ENCODE results near the gene RNU5B-1.

The RNU5B-1 gene

DNA sequence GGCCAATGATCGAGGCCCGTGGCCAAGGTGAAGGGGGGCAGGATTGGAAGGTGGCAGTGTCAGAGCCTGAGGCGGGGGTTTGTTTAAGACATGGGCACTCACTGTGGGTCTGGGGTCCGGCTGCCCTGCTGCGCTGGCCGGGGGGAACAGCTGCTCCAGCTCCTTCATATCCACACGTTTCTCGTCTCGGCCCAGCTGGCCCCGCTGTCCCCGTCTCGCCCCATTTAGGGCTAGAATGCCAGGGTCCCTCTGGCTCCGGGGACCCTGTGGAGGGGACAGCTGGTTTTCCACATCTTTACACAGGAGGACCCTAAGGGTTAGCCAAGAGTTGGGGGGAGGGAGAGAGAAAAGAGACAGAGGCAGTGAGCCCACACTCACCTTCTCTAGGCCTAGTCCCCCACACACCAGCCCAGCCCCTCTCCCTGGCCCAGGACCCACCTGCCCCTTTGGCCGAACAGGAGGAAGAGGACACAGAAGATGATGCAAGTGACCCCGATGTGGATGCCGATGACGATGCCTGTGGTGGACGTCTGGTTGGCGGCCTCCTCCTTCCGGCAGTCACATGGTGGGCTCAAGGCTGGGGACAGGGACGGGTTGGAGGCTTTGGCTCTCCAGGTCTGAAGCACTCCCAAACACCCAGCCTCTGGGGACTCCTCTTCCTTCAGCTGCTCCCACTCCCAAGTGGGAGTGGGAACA, 25.0 kb downstream of the RNU5B-1 start:
- FAIRE-seq: no peak

DNA sequence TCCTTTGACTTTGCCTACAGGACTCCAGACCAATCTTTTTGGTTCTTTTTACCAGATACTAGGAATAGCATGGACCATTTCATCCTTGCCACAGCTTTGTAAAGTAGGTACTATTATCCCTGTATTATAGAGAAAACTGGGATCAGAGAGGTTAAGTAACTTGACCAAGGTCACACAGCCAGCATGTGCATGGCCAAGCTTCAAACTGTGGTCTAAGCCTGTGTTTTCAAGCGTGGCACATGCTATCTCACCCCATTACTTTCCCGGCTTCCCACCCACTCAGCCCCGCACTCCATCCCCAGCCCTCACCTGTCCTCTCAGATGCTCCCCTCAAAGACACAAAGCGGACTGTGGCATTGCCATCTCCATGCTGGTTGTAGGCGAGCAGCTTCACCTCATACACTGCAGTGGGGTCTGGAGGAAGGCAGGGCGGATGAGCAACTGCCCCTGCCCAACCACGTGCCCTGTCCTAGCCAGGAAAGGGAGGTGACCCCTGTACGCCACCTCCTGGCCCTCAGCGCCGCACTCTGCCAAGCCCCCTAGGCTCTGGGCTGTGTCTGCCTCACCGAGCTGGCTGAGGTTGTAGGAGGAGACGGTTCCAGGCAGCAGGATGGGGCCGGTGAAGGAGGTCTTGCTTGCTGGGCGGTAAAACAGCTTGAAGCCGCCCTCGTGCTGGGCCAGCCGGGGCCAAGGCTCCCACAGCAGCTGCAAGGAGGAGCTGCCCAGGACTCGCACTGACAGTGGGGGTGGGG, 25.7 kb downstream of the RNU5B-1 start:
- FAIRE-seq: no peak

DNA sequence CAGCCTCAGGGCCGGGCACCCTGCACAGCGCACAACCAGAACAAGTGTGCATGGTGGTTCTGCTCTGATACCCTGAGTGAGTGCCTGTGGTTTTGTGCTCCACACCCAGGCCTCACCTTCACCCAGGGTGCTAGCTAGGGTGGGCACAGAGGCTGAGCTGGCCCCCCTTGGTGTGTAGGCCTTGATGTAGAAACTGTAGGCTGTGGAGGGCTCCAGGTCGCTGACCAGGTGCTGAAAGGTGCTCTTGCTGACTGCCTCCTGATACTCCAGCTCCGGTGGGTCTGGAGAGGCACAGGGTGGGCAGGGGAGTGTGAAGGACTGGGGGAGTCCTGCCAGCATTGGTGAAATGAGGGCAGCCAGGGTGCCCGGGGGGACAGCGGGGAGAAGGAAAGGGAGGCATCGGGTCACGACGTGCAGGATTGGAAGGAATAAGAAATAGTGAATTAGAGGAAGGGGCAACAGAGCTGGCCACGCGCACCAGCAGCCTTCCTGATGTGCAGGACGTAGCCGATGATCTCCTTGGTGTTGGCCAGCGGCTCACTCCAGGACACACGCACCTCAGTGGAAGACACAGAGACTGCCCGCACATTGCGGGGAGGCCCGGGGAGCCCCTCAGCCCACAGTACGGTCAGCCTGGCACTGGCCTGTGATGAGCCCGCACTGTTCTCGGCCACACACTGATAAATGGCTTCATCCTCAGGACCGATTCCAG, 26.6 kb downstream of the RNU5B-1 start:
- FAIRE-seq: no peak

DNA sequence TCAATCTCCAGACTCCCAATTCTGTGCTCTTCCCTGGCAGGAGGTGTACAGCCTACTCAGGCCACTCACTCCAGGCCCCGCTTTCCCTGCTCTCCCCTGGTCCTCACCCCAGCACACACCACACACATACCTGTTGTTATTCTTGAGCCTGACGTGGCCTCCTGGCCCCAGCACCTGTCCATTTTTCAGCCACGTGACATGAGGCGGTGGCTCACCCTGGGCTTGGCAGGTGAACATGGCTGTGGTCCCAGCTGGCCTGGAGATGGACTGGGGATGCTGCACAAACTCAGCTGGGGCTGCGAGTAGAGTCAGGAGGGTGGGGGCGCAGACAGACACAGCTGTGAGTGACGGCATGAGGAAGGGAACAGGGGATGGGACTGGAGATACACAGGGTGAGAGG, 27.3 kb downstream of the RNU5B-1 start:
- no peak for FAIRE-seq

DNA sequence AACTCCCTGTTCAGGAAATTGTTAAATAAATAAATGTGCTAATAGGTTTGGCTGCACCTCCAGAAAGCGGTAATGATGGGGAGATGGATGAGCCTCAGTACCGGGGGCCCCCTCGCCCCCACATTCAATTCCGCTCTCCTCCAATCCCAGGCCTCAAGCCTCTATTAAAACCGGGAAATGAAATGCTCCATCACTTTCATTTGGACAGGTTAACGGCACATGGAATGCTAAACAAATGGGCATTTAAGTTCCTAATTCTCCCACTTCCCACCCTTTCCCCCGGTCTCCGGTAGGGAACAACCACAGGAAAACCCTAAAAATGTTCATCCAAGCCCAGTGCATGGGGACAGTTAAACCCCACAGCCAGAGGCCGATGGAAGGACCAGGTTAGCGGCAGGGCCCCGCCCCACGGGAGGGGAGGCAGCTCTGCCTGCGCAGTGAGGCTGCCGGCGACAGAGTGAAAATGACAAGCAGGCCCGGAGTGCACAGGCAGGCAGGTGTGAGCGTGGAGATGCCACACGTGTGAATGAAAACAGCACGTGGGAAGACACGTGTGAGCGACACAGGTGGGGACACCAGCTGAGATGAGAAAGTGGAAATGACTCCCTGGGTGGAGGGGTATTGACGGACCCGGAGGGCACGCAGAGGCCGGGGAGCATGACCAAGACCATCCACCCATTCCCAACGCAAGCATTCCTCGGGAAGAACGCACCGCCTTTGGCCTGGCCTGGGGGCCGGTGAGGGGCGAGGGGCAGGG, 28.1 kb downstream of the RNU5B-1 start:
- FAIRE-seq: no peak

DNA sequence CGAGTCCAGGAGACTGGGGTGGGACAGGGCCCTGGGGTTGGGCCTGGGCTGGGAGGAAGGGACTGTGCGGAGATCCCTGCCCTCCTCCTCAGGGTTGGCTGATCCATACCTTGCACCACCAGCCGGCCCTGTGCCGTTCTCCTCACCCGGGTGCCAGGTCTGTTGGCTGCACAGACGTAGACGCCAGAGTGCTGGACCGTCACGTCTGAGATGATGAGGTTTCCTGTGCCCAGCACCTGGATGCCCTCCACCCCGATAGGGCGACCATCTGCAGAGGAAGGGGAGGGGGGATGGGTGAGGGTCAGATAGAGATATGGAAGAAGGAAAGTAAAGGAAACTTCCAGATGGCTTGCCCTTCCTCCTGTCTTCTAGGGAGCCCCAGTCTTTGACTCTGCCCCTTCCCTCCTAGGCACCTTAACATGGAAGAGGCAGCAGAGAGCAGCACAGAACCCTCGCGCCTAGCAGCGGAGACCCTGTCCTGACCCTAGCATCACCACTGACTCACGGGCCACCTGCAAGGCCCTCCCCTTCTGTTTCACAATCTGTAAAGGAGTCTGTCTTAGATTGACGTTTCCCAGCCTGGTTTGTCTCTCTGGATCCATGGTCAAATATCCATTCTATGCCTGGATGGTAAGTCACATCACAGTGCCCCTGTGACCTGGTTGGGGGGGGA, 28.8 kb downstream of the RNU5B-1 start:
- FAIRE-seq: no peak

DNA sequence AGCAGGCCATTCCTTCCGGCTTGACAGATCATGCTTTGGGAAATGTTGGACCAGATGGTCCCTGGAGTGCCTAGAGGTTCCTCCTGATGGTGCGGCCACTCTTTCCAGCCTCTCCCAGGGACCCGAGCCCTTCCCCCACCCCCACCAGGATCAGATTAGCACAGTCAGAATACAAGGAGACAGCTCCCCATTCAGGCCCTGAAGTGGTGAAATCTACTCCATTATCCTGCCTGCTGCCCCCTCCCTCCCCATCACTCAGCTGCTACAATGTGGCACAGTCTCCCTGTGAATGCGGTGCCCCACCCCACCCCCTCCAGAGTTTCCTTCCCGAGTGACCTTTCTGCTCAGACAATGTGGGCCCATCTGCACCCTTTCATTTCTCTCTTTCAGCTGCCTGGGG, 29.4 kb downstream of the RNU5B-1 start:
- FAIRE-seq: no peak

DNA sequence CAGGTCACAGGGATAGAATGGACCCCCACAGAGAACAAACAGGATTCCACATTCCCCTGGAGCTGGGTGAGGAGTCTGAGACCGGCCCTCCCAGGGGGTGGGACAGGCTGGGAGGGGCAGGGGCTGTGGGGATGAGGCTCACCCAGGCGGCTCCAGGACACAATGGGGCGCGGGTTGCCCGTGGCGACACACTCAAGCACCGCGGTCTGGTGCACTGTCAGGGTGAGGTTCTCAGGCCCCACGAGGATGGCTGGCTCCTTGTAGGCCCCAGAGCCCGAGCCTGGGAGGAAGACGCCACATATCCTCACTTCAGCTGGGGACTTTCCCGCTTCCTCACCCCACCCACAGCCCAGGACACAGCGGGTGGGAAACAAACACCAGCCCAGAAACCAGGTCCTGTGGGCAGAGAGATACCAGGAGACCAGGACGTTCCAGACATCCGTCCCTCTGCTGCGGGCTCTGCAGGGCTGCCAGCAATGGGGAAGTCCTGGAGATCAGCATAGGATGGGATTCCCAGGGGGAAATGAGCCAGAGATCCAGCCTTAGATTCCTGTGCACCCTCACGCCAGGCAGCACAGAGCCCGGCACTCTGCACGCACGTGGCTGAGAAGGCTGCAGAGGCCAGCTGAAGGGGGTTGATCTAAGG, 30.2 kb downstream of the RNU5B-1 start:
- FAIRE-seq: no peak

DNA sequence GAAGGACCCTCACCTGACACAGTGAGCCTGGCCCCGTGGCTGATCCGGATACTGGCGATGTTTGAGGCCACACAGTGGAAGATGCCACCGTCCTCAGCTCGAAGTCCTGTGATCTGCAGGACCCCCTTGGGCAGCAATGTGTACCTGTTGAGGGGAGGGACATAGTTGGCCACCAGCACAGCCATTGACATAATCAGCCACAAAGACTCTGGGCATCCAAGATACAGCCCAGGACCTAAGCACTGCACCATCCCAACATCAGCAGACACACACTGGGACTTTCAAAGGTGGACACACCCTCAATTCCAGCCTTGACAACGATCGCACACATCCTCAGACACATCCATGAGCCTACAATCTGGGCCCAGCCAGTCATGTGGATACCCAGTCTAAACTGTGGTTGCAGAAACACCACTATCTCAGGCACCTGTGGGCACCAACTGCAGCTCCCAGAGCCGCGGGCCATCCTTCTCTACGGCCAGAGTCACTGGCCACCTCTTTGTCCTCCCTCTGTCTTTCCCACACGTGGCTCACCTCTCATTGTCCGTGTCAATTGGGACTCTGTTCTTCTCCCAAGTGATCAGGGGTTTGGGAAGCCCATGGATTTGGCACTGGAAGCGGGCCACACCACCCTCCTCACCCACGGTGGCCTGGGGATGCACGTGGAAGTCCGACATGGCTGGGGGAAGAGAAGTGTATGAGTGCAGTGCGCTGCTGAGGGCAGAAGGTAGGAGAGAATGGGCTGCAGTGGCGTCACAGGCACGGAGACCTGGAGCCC, 31.0 kb downstream of the RNU5B-1 start:
- FAIRE-seq: no peak

DNA sequence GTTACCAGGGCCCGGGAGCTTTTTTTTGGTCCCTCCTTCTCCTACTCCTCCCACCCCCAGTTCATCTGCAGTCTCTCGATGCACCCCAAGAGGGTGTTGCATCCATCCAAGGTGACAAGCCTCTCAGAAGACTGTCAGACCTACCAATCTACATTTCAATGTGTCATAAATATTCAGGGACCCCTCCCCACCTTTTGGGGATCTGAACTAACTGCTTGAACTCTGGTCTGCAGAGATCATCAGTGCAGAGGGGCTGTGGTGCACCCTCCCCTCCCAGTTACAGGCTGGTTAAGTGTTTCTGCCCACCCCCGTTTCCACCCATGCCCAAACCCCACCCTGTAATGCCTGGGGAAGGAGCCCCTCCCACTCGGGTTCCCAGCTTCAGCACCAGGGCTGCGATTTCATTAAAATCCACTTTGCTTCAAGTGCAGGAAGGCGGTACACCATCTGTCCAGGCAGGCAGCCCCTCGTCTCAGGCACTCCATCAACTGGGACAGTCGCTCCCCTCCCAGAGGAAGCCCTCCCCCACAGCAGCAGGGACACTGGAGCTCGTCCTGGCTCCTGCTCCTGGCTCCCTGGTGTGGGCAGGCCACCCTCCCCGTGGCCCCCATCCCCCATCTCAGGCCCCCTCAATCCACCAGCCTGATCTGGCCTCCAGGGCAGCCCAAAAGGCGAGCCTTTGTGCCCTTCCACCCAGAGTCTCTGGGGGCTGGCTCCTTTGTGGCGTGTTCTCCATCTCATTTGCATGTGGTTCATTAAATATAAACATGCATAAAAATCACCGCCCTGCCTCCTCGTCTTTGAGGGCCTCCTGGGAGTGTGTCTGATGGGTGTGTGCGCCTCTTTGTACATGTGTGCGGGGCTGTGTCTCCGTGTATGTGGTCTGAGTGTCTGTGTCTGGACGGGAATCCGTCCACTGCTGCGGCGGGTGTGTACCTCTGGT, 32.3 kb downstream of the RNU5B-1 start:
- FAIRE-seq: no peak

DNA sequence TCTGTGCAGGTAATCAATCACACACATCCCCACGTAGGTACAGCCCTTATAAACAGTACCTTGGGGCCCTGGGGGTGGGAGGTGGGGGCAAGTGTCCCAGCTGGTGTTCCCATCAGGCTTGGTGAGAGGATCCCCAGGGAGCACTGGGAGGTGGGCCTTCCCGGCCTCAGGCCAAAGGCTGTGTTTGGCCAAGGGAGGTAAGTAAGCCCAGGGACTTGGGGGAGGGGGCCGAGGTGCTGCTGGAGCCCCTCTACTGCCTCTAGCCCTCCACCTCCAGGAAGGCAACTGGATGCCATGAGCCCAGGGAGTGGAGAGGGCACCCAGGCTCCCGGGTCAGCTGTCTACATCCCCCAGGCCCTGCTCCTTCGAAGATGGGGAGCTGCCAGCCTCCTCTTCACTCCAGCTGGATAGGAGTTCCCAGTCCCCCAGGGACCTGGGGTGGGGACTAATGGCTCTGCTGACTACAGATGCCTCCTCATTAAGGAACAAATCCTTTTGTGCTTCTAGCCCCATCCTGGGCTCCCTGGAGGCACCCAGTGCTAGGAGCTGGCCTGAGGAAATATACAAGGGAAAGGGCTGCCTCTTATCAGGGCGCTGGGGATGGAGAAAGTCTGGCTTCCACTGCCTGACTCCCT, 33.1 kb downstream of the RNU5B-1 start:
- no peak for FAIRE-seq

DNA sequence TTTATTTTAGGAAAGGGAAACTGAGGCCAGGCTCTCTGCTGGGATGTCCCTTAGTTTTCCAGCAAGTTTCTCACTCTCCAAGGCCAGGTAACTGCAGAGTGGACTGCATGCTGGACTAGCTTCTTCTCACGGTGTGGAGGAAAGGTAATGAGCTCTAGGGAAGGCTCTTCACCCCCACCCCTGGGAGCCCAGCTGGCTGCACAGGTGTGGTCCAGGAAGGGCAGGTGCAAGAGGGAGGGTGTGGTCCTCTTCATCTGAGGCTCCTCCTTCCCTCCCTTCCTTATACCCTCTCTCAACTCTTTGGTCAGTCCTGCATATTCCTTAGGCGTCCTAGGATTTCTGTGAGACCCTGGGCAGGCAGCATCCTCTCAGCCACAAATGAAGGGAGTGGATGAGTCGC, 33.9 kb downstream of the RNU5B-1 start:
- no peak for FAIRE-seq

DNA sequence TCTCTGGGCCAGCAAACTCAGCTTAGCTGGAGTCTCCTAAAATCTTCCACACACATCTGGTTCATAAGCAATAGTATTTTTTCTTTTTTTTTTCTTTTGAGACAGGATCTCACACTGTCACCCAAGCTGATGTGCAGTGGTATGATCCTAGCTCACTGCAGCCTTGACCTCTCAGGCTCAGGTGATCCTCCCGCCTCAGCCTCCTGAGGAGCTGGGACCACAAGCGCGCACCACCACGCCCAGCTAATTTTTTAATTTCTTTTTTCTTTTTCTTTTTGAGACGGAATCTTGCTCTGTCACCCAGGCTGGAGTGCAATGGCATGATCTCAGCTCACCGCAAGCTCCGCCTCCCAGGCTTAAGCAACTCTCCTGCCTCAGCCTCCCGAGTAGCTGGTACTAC, 34.3 kb downstream of the RNU5B-1 start:
- no peak for FAIRE-seq

DNA sequence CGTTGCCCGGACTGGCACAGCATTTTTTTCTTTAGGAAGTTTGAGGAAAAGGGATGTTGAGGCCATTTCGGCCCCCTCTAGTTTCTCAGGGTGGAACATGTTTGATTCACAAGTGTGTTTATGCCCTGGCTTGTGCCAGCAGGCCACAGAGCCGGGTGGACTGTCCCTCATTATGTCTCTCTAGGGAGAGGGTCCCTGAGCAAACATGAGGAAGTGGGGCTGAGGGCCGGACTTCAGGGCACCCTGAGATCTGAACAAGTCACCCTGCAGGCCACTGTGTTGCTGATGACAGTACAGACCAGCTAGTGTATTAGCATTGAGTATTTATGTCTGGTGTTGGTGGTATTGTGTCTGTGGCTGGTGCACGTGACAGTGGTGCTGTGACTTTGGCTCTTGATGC, 34.9 kb downstream of the RNU5B-1 start:
- FAIRE-seq: no peak

DNA sequence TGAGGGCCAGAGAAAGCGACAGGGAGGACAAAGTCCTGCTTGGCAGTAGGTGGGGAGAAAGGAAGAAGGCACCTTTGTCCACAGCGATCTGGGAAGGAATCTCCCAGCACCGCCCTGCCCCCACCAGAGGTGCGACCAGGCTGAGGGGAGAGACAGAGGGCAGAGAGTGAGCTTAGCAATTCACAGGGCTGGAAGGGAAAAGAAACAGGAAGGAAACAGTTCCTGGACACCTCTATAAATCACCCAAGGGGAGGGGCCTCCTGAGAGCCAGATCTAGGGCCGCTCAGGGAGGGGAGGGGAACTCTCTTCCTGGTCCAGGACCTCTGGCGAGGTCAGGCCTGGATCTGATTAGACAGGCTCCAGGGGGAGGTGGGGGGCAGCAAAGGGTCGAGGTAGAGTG, 35.4 kb downstream of the RNU5B-1 start:
- FAIRE-seq: no peak

DNA sequence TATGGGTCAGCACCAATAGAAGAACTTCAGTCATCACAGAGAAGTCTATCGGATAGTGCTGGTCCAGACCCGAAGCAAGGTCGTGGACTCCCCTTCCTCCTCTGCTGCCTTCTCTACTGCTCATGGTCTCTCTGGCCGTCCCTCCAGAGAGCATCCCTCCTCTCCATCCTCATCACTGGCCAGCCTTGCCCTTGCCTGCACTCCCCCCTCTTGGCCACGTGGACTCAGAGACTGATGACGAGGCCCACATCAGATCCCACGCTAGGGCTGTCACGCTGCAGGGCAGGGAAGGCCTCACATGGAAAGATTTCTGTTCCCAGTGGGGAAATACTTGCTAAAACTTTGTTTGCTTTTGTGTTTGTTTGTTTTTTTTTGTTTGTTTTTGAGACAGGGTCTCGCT, 38.0 kb downstream of the RNU5B-1 start:
- no peak for FAIRE-seq

DNA sequence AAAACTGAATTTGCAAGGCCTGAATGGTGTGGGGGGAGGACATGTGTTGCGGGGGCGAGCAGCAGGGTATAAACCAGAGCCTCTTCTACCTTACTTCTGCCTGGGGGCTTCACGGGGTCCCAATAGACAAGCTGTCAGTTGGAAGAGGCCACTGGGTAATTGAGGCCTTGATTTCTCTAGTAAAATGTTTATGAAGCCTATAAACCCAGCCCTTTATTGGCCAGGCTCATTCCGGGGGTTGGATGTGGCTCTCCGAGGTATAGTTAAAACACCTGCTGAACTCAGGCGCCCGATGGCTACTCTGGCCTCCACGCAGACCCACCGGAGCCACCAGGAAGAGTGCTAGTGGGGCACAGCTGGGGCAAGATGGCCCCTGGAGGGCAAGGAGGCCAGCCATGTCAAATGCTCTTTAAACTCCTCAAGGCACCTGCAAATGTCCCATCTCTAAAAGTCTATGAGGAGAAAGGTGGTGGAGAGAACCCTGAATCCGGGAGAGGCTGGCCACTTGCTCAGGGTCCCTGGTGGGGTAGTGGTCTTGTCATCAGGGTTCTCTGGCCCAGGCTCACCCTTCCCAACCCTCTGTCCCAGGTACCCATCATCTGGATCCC, 39.0 kb downstream of the RNU5B-1 start:
- FAIRE-seq: no peak

DNA sequence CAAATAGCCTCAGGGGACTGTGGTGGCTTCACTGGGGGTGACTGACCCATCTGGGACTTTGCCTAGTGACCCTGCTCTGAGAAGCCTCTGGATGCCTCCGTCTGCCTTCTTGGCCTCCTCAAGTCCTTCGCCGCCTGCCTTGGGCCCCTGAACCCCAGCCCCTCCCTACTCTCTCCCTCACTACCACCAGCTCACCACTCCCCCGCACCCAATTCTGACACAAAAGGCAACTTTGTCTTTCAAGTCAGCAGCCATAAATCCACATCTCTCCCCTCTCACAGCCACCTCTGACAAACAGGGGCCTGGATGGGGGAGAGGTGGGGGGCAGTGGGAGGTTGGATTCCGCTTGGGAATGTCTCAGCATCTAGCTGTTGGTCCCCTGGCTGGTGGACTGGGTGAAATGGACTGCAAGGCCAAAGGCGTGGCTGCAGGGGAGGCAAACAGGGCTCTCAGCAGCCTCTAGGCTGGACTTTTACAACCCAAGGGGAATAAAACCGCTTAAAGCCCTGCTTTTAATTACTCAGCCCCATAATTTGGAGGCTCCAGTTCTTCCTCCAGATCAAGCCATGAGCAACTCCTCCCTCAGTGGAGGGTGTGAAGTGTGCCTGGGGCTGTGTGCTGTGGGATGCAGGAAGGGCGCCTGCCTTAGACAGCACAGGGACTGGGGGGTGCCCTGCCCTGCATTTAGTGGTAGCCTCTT, 39.9 kb downstream of the RNU5B-1 start:
- FAIRE-seq: no peak

DNA sequence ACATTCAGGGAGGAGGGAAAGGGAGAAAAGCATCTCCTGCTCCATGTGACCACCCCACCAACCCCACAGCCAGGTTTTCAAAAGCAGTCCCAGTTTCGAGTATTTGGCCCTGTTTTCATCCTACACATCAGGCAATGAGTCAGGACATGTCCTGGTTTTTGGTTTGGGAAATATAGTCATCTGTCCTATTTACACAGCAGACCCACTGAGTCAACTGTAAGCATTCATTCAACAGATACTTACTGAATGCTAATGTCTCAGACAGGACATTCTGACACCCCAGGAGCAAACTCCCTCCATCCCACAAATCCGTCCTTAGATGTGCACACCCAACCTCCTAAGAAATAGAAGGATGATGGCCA, 40.4 kb downstream of the RNU5B-1 start:
- no peak for FAIRE-seq
